GM19467 (cell line): ENCODE data around the gene TTLL10.

Experiments
- ATAC-seq: cut with Tn5 transposase; IDR thresholded peaks from one replicate; pipeline ENCODE4 v1.9.1; 2021; ENCODE audit warnings: mild to moderate bottlenecking, moderate library complexity; ENCODE audit not compliant: unreplicated experiment

Gene TTLL10

DNA sequence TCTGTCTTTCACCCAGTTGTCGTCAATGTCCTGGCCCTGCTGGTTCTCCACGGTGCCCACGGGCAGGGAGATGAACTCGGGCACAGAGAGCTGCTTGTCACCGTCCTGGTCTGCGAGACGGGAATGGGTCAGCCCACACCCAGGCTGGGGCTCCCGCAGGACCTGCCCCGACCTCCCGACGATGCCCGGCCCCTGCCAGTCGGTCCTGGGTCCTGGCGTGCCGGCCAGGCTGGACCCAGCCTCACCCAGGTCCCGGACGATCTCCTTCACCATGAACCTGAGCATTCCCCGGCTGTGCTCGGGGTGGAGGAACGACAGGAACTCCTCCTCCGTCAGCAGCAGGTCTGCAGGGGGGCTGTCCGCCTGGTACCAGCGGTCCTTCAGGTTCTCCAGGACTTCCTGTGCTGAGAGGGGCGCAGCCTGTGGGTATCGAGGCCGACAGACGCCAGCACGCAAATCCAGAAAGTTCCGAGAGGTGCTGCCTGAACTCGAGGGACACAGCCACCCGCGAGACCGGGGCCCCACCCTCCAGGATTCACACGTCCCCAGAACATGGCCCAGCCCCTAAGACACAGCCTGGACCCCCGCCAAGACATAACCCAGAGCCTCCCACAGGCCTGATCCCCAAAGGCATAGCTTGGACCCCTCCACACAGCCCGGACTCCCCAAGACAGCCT is 45.0 kb downstream of the TTLL10 start:
- no peak for ATAC-seq

DNA sequence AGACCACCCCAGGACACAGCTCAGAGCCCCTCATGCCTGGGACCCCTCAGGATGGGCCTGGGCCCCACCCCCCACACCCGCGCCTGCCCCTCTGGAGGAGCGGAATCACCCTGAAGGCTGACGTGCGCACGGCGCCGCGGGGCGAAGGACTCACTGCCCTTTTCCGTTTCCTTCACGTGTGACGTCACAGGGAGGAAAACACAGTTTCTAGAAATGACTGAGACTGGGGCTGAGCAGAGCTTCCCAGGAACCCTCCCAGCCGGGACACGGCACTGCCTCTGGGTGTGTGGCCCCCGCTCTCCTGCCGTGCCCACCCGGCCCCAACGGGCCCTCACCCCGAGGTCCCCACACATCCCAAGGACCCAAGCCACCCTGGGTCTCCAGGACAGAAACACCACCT is 45.7 kb downstream of the TTLL10 start:
- ATAC-seq = no peak

DNA sequence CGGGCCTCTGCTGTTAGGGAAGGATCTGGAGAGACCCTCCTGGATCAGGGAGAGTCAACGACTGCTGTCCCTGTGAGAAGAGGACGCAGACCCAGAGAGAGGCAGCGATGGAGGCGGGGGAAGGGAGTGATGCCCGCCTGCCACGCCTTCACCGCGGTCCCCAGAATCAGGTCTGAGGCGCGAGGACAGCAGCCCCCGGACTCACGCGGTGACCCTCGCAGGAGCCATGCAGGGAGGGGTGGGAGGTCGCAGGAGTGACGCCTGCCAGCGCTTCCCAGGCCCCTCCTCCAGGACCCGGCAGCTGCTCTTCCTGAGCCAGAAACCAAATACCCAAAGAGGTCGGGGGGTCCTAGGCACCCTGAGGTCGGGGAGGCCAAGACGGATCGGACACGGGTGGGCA is 46.5 kb downstream of the TTLL10 start:
- ATAC-seq = no peak

DNA sequence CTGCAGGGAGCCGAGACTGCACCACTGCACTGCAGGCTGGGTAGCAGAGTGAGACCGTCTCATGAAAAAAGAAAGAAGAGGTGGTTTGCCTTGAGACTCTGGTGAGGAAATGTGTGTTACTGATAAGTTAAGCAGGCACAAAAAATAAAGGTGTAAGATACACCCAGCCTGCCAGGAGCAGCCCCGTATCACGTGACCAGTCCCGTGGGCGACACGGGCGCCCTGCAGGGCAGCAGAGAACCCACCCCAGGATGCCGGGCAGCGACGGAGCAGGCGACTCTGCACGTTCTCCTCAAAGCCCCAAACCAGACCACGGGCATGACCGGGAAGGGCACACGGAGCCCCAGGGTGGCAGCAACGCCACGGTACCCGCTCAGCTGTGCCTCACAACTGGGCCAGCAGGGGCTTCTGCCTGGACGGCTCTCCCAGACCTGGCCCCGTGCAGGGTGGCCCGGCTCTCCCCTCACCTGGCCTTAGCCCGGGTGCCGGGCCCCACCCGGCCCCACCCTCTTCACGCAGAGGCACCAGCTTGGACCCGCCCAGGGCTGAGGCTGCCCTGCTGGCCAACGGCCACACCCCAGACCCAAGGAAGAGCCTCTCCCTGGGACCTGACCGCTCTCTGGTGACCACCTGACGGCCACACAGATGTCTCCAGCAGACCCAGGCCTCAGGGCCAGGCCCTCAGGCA is 48.4 kb downstream of the TTLL10 start:
- no peak for ATAC-seq

DNA sequence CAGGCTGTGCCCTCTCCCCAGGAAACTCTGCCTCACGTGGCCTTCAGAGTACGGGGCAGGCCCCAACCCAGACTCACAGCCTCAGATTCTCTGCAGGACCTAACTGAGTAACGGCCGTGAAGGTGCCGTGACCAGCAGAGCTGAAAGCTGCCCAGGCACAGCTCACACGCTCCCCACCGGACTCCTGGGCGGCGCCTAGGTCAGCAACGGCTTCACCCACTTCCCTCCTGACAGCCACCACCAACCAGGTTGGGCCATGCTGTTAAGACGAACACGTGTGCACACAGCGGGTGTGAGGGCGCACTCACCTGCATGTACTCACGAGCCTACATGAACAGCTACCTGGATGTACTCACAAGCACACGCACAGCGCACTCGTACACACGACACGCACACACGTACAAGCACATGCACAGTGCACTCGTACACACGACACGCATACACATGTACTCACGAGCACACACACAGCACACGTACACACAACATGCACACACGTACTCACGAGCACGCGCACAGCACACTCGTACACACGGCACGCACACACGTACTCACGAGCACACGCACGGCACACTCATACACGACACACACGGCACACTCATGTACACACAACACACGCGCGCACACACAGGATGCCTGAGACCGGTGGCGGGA is 49.0 kb downstream of the TTLL10 start:
- ATAC-seq = no peak

GRCh38 chr1:1223321-1223720 is 49.6 kb downstream of the TTLL10 start:
- no peak for ATAC-seq

DNA sequence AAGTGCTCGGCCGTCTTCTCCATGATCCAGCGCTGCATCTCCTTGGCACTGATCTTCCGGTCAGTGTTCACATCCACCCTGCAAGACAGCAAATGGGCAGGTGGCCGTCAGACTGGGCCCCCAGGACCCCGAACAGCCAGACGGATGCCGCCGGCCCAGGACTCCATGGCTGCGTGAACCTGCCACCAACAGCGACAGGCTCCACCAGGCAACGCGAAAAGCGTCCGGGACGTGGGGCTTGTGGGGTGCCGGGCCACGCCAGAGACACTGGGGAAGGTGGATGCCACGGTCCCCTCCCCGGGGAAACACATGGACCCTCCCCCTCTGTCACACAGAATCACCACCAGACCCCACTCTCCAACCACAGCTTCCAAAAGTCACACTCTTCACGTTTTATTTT is 50.2 kb downstream of the TTLL10 start:
- no peak for ATAC-seq

GRCh38 chr1:1225238-1225845 is 51.7 kb downstream of the TTLL10 start:
- no peak for ATAC-seq

- ATAC-seq = no peak
Observed at GRCh38 chr1:1225913-1226312, 52.2 kb downstream of the TTLL10 start.

DNA sequence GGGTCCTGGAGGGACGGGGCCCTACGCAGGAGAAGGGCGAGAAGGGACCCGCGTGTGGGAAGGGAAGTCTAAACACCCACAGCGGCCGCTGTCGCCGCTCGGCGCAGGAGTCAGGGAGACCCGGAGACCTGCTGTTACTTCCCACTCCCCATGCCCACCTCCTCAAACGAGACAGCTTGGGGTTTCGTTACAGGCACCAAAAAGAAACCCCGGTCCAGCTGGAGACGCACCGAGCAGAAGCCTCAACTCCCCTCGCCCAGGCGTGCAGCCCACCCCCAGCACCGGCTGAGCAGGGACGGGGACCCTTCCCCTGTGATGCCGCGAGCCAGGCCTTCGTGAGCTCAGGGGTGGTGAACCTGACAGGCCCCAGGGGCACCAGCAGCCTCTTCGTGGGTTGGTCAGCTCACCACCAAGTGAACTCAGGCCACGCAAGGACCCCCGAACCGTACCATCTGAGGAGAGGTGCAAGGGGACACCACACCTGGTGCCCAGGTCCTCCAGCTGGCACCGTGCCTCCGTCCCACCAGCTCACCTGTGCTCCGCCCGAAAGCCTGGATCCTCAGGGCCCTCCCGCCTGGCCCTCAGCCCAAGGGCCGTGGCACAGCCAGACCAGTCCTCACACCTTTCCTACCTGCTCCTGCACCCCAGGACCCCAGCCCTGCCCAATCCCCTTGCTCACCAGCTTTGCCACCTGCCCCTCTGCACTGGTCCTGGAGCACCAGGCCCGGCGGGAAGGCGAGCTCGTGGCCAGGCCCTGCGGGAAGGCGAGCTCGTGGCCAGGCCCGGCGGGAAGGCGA is 53.1 kb downstream of the TTLL10 start:
- no peak for ATAC-seq

DNA sequence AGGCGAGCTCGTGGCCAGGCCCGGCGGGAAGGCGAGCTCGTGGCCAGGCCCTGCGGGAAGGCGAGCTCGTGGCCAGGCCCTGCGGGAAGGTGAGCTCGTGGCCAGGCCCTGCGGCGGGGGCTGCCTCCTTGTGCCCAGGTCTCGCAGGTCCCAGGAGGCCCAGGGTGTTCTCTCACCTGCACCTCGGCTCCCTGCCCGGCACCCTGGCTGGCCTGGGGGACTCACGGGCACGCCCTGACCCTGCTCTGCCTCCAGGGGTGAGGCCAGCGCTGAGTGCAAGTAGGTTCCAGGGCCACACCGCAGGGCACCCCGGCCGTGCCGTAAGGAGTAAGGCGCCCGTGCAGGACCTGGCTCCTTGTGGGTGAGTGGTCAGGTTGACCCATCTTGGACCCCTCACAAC is 53.7 kb downstream of the TTLL10 start:
- ATAC-seq = no peak

DNA sequence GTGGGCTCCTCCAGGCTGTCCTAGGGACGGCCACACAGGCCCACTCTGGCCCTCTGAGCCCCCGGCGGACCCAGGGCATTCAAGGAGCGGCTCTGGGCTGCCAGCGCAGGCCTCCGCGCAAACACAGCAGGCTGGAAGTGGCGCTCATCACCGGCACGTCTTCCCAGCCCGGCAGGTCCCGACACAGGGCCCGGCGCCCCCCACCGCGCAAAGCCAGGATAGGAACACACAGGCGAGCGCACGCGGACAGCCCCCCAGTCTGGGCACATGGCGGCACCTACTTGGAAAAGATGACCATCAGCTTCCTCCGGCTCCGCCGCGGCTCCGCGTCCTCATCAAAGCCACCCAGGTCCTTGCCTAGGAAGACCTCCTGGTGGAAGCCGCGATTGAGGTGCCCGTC is 54.5 kb downstream of the TTLL10 start:
- ATAC-seq = no peak

DNA sequence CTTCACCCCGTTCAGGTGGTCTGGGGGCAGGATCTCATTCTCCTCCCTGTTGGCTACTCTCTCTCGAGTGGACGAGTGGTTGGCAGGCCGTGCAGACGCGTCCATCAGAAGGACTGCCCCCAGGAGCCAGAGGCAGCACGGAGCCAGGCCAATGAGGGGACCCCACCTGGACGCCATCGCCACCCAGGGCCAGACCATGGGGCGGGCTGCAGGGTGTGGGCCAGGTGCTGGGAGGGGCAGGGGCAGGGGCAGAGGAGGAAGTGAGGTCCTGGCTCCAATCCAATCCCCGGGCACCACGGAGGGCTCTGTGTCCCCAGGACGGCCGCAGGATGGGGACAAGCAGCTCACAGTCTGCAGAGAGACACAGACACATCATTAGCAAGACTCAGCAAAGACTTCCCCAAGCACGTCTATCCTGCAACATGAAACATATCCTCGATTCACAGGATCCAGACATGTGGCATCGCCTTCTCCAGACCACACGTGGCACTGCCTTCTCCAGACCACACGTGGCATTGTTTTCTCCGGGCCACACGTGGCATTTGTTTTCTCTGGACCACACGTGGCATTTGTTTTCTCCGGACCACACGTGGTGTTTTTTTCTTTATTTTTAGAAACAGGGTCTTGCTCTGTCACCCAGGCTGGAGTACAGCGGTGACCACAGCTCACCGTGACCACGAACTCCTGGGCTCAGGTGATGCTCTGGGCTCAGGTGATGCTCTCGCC is 55.1 kb downstream of the TTLL10 start:
- no peak for ATAC-seq

DNA sequence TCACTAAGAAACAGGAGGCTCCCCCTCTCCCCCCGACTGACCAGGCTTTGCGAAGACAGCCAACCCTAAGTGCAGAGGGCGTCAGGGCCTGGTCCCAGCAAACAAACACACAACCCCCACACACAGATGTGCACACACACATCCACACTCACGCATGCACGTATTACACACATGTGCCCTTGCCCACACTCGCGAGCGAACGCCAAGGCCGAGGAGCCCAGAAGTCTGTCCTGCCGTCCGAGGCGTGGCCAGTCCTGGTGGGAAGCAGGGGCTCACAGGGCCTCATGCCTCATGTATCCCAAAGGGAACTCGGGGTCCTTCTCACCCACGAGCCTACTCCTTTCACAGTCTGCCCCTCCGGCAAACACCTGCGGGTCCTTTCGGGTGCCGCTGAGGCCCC is 56.1 kb downstream of the TTLL10 start:
- no peak for ATAC-seq

DNA sequence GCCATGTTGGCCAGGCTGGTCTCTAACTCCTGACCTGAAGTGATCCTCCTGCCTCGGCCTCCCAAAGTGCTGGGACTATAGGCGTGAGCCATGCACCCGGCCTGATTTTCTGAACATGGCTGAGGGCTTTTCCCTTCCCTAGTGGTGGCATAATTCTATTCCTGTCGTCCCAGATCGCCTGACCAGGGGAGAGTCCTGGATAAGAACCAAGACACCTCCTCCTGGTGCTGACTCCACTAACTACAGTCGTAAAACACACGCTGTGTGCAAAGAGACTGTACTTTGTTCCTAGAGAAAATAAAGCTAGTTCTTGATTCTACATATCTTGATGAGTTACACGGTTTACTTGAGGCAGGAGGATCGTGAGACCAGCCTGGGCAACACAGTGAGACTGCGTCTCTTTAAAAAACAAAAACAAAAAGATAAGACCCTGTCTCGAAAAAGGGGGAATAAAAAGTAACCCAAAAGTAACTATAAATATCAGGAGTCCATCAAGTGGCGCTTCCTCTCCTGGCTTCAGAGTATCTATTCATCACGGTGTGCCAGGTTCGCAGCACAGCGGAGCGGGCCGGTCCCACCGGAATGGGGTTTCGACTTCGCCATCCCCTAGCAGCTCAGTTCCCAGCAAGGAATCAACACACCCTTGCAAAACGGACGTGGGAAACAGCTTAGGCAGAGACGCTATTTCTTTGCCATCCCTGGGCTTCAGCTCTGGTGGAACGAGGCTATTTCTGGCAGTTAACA is 57.1 kb downstream of the TTLL10 start:
- no peak for ATAC-seq

DNA sequence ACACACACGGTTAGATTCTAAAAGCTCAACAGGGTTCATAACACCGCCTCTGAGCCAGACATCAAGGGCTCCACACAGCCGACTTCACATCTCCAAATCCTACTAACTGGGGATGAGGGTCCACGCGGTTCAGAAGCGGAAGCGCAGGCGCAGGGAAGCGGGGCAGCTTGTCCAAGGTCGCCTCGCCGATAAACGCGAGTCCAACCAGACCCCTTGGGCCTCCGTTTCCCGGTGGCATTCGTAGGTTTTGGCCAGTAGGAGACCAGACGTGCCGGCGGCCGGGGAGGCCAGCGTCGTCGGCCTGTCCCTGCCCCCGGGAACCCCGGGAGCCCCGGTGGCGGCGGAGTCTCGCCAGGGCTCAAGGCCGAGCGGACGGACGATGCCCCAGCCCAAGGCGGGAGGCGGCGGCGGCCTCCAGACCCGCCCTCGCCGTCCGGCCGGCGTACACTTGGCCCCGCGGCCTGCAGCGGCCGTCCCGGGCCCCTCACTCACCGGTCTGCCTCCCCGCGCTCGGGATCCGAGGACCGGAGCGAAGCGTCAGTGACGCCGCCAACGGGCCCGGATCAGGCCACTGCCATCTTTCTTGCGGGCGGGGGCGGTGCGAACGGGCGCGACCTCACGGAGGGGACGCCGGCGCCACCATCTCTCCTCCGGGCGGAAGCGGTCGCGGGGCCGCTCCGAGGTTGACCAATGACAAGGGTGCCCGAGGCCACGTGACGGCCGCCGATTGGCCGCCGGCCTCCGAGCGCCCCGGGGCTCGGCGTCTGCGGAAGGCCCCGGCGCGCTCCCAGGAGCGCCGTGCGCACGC is 57.9 kb downstream of the TTLL10 start, which contains the start of gene SDF4:
Gene SDF4, minus strand, starts transcription at position 602 of the 808 bp plus-strand sequence. CDS start 3,229 bp downstream, outside the sequence.
- peak; percentile 88 for ATAC-seq

DNA sequence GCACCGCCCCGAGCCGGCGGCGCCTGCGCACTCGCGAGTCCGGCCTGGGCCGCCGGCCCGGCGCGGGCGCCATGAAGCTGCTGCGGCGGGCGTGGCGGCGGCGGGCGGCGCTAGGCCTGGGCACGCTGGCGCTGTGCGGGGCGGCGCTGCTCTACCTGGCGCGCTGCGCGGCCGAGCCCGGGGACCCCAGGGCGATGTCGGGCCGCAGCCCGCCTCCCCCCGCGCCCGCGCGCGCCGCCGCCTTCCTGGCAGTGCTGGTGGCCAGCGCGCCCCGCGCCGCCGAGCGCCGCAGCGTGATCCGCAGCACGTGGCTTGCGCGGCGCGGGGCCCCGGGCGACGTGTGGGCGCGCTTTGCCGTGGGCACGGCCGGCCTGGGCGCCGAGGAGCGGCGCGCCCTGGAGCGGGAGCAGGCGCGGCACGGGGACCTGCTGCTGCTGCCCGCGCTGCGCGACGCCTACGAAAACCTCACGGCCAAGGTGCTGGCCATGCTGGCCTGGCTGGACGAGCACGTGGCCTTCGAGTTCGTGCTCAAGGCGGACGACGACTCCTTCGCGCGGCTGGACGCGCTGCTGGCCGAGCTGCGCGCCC is 58.6 kb downstream of the TTLL10 start, which contains the start of gene B3GALT6:
Gene B3GALT6, plus strand, starts transcription at position 30 of the 588 bp plus-strand sequence. Its CDS starts 42 bp downstream, at position 72.
- no peak for ATAC-seq
